Left ventricle myocardium superior (tissue), 1 donor: ENCODE data around the gene DNAAF3. TPM values are rescaled to one million over a fixed set of nuclear protein-coding genes. Genes with fewer than 3 reads are reported as not detected.
A peak's percentile ranks its signal among the peaks of the same experiment; 100 is the strongest.

ENCODE experiments used
- ATAC-seq: fragments of 200-7000 bp; cut with Tn5 transposase; one replicate; pipeline ENCODE4 v1.9.1; 2020; ENCODE audit warnings: mild to moderate bottlenecking, moderate library complexity
- DNase-seq: peaks from one replicate; pipeline ENCODE4 v3.0.0-alpha.2; 2020
- intact Hi-C: fragments of 100-400 bp; cut with micrococcal nuclease; formaldehyde crosslinking; loops from one replicate; pipeline ENCODE4 v1.11.0; 2022
- total RNA-seq: library from RNA; stranded (reverse); fragmentation: NEBNext Ultra II Directional; extraction: Animal tissue kit (Norgen Biotek cat#: 25700); gene quantifications from one replicate; pipeline ENCODE4 v1.2.1, GENCODE V29; 2021
- donor health status: DM: no; HTN: yes; CAD: no; lungs with severe emphysema.

DNAAF3 gene
- total RNA-seq, 1 donor from 2014 or later, result 0.87 TPM

DNA sequence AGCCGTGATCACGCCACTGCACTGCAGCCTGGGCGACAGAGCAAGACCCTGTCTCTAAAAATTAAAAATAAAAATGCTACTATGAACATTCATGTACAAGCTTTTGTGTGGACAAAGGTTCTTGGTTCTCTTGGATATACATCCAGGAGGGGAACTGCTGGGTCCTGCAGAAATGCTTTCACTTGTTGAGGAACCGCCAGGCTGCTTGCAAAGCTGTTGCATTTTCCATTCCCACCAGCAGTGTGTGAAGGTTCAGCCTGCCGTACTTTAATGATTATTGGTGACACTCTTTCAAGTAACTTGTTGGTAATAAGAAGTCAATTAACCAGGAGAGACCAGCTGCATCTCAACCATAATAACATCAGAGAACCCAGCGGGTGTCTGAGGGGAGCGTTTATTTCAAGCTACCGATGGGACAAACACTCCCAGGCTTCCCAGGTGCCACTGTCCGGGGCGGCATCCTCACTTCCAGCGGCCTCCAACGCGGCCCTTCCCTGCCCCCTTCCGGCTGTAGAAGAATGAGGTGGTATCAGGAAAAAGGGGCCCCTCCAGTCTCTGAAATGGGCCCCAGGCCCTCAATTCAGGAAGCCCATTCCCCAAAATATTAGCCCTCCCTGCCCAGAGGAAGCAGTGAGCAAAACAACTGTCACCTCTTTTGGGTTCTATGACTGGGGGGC lies 33.8 kb downstream of the DNAAF3 start:
- peak; percentile 9 for ATAC-seq
- no peak for DNase-seq
- intact Hi-C loops, result no loop called here

DNA sequence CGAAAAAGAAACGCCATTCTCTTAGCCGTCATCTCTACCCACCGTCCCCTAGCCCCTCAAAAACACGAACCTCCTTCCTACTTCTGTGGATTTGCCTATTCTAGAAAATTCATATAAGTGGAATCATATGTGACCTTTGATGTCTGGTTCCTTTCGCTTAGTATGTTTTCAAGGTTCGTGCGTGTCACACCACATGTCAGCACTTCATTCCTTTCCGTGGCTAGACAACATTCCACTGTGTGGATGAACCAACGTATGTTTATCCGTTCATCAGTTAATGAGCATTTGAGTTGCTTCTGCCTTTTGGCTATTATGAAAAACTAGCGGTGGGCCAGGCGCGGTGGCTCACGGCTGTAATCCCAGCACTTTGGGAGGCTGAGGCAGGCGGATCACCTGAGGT lies 35.0 kb downstream of the DNAAF3 start:
- no peak for DNase-seq
- intact Hi-C loops, result no loop called here
- no peak for ATAC-seq

DNA sequence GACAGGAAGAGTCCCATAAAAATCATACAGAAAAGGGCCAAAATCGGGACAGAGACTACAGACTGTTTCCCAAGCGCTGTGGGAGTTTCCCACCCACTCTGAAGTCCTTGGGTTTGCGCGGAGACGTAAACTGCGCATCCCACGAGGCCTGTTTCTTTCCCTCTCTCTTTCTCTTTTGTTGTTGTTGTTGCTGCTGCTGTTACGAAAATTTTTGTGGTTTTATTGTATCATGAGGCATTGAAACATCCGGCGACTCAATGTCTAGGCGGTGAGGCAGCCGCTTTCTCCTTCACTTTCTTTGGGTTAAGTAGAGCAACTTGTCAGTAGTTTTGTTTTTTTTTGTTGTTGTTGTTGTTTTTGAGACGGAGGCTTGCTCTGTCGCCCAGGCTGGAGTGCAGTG lies 47.4 kb downstream of the DNAAF3 start:
- DNase-seq (no peak), ATAC-seq (no peak)
- intact Hi-C loops, result no loop called here

DNA sequence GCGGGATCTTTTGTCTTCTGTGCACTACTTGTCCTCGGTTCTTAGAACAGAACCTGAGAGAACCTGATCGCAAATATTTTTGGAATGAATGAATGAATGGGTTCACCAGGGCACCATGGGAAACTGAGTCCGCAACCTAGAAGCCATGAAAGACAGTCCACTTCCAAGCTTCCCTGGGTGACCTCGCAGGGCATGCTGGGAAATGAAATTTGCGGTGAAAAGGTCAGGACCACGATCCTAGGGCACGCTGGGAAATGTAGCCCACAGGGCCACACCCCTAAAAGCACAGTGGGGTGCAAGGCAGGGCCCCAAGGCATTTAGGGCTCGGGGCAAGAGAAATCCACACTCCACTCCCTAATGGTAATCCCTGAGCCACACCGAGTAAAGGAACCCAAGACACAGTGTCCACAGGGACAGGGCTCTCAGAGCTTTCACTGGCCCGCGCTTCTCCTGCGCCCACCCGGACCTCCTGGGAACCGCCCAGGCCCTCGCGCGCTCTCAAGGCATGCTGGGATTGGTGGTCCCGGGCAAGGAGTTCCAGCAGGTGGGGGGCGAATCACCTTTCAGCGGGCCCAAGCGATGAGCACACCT lies 47.9 kb downstream of the DNAAF3 start:
- DNase-seq, result peak; percentile 70
- ATAC-seq, result peak; percentile 27
- intact Hi-C loops, result no loop called here

DNA sequence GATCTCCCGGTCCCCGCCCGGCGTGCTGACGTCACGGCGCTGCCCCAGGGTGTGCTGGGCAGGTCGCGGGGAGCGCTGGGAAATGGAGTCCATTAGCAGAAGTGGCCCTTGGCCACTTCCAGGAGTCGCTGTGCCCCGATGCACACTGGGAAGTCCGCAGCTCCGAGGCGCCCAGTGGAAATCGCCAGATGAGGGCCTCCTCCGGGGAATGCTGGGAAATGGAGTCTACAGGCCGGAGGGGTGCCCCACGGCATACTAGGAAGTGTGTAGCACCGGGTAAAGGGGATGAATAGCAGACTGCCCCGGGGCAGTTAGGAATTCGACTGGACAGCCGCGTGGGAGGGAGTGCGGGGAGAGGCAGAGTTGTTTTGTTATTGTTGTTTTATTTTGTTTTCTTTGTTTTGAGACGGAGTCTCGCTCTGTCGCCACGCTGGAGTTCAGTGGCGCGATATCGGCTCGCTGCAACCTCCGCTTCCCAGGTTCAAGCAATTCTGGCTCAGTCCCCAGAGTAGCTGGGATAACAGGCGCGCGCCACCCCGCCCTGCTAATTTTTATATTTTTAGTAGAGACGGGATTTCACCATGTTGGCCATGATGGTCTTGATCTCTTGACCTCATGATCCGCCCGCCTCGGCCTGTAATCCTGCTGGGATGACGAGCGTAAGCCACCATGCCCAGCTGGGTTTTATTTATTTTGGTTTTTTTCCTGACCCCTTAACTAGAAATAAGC lies 48.6 kb downstream of the DNAAF3 start:
- ATAC-seq (peak; percentile 76), DNase-seq (peak; percentile 100)
- intact Hi-C loops, result no loop called here

DNA sequence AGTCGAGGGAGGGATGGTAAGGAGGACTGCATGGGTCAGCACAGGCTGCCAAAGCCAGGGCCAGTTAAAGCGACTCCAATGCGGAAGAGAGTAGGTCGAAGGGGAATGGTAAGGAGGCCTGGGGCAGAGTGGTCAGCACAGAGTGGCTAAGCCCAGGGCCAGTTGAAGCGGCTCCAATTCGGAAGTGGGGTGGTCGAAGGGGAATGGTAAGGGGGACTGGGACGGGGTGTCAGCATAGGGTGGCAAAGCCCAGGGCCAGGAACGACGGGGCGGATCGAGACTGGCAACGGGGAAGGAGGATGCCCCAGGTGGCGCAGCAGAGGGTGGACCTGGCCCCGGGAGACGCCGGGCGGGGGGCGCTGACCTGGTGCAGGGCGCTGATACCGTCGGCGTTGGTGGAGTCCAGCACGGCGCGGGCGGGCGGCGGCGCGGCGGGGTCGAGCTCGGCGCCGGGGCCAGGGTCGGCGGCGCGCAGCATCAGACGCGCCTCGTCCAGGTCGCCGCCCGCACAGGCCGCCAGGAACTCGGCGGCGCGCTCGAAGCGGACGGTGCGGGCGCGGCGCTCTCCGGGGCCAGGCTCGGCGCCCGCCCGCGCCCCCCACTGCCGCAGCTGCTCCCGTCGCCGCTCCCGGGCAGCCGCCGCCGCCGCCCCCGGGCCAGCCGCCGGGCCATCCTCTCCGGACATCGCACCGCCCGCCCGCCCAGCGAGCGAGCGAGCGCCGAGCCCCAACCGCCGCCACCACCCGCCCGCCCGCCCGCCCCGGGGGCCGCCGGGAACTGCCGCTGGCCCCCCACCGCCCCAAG lies 49.4 kb downstream of the DNAAF3 start, which contains the start of gene PPP1R12C:
Gene PPP1R12C, minus strand, starts transcription at position 779 of the 804 bp plus-strand sequence. Its CDS starts 94 bp downstream, at position 685.
- ATAC-seq (no peak), DNase-seq (peak; percentile 65)
- intact Hi-C loops, result no loop called here

DNA sequence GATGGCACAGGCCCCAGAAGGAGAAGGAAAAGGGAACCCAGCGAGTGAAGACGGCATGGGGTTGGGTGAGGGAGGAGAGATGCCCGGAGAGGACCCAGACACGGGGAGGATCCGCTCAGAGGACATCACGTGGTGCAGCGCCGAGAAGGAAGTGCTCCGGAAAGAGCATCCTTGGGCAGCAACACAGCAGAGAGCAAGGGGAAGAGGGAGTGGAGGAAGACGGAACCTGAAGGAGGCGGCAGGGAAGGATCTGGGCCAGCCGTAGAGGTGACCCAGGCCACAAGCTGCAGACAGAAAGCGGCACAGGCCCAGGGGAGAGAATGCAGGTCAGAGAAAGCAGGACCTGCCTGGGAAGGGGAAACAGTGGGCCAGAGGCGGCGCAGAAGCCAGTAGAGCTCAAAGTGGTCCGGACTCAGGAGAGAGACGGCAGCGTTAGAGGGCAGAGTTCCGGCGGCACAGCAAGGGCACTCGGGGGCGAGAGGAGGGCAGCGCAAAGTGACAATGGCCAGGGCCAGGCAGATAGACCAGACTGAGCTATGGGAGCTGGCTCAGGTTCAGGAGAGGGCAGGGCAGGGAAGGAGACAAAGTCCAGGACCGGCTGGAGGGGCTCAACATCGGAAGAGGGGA lies 50.1 kb downstream of the DNAAF3 start:
- intact Hi-C loops, result no loop called here
- ATAC-seq, result peak; percentile 27

DNA sequence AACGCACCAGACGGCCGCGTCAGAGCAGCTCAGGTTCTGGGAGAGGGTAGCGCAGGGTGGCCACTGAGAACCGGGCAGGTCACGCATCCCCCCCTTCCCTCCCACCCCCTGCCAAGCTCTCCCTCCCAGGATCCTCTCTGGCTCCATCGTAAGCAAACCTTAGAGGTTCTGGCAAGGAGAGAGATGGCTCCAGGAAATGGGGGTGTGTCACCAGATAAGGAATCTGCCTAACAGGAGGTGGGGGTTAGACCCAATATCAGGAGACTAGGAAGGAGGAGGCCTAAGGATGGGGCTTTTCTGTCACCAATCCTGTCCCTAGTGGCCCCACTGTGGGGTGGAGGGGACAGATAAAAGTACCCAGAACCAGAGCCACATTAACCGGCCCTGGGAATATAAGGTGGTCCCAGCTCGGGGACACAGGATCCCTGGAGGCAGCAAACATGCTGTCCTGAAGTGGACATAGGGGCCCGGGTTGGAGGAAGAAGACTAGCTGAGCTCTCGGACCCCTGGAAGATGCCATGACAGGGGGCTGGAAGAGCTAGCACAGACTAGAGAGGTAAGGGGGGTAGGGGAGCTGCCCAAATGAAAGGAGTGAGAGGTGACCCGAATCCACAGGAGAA lies 50.9 kb downstream of the DNAAF3 start:
- DNase-seq (no peak), ATAC-seq (peak; percentile 5)
- intact Hi-C loops, result no loop called here

More for the DNA sequence above, 50.1 kb downstream of the DNAAF3 start:
- DNase-seq, result peak; percentile 78

DNA sequence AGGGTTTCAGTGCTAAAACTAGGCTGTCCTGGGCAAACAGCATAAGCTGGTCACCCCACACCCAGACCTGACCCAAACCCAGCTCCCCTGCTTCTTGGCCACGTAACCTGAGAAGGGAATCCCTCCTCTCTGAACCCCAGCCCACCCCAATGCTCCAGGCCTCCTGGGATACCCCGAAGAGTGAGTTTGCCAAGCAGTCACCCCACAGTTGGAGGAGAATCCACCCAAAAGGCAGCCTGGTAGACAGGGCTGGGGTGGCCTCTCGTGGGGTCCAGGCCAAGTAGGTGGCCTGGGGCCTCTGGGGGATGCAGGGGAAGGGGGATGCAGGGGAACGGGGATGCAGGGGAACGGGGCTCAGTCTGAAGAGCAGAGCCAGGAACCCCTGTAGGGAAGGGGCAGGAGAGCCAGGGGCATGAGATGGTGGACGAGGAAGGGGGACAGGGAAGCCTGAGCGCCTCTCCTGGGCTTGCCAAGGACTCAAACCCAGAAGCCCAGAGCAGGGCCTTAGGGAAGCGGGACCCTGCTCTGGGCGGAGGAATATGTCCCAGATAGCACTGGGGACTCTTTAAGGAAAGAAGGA lies 51.8 kb downstream of the DNAAF3 start:
- intact Hi-C loops, result no loop called here
- ATAC-seq, result no peak

DNA sequence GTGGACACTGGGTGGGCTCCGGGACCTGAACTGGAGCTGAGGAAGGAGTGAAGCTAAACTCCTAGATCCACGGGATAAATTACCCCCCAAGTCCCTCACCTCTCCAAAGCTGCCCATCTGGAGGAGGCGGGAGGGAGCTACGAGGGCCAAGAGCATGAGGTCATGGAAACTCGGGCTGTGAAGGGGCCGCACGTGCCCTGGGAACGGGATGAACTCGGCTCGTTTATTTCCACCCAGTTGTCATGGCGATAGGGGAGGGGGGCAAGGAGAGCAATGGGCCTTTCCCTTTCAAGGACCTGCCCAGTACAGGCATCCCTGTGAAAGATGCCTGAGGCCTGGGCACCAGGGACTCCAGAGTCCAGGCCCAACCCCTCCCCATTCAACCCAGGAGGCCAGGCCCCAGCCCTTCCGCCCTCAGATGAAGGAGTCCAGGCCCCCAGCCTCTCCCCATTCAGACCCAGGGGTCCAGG lies 52.8 kb downstream of the DNAAF3 start:
- intact Hi-C loops, result no loop called here
- ATAC-seq, result peak; percentile 66

More for the DNA sequence above, 51.8 kb downstream of the DNAAF3 start:
- no peak for DNase-seq

DNA sequence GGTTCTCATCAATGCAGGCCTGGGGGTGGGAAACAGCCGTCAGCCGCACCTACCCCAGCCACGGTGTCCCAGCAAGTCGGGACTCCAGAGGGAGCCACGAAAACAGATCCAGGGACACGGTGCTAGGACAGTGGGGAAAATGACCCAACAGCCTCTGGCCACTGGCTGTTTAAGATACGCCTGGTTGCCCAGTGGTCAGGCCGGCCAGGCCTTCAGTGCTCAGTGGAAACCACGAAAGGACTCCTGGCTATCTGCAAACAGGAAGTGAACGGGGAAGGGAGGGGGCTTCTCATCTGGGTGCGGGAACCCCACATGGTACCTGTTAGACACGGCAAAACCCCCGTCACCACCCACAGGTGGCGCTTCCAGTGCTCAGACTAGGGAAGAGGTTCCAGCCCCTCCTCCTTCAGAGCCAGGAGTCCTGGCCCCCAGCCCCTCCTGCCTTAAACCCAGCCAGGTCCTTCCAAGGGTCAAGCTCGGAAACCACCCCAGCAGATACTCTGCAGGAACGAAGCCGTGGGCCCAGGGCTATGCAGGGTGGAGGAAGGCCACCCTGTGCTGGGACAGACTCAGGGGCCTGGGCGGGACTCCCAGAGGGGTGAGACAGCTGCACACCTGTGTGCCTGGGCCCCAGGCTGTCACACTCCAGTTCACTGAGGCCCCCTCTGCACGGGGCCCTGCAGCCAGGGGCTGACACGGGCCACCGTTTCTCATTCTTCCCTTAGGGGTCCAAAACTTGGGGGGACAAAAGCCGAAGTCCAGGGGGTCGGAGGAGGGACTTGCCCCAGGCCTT lies 53.4 kb downstream of the DNAAF3 start:
- DNase-seq, result no peak
- peak; percentile 4 for ATAC-seq
- intact Hi-C loops, result no loop called here

More for the DNA sequence above, 52.8 kb downstream of the DNAAF3 start:
- DNase-seq, result peak; percentile 93

DNA sequence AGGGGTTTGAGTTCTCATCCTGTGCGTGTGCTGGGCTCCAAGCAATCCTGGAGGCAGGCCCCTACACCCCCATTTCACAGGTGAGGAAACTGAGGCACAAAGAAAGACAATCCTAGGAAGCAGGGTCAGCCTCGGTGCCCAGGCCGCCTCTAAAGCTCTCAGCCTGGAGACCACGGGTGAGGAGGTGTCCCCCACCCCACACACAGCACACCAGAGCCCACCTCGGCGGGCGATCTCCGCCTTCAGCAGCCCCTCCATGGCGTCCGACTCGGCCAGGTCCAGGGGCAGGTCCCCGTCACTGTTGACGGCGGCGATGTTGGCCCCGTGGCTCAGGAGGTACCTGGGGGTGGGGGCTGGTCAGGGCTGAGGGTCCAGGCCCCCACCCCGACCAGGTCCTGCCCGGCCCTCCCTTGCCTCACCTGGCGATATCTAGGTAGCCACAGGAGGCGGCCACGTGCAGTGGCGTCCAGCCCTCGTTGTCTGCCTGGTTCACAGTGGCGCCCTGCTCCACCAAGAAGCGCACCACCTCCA lies 54.1 kb downstream of the DNAAF3 start:
- intact Hi-C loops, result no loop called here
- DNase-seq (no peak), ATAC-seq (no peak)

DNA sequence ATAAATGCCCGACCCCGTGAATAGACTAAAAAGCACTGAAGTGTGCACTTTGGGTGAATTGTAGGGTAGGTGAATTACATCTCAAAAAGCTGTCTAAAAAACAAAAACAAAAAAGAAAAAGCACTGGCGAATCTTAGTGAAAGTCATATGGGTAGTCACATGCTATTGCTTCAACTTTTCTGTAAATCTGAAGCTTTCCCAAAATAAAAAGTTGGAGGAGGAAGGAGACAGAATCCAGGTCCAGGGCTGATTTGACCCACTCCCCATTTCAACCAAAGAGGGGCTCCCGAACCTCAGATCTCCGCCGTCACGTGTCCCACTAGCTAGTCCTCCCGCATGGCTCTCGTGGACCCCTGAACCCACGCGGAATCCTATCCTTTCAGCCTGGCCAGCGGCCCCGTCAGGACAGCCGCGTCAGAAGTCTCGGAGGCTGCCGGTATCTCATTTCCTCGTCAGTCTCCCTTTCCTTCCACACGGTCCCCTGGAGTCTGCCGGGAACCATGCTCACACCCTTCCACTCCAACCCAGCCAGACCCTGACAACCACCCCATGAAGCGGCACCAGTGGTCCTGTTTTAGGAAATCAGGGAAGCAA lies 55.1 kb downstream of the DNAAF3 start:
- intact Hi-C loops, result no loop called here
- DNase-seq (no peak), ATAC-seq (no peak)

DNA sequence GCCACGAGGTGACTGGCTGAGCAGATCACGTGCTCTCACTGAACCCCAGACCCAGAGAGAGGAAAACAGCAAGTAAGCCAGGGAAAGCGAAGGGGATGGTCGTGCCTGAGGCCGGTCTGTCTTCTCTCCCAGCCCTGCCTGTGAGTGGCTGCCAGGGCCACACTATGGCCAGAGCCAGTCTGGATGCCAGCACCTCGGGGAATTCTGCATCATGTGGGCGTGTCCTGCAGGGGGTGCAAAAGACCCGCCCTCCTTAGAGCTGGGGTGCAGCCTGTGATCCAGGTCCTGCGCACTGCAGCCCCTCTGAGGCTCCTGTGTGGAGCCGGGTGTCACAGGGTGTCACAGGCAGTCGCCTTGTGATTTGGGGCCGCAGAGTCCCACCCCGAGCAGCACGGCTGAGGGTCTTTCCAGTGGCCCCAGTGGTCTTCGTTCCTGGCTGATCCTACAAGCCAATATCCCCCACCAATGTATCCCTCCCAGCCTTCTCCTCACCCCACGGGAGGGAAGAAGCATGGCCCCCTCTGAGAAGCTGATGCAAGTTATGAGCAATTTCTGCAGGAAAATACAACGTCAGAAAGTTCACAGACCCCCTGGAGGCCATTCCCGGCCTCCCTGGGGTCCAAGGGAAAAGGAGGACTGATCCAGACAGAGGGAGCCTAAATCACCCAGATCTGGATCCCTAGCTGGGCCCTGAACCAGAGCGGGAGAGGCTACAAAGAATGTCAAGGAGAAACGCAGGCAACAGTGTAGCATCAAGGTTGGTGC lies 56.7 kb downstream of the DNAAF3 start:
- ATAC-seq (no peak), DNase-seq (no peak)
- intact Hi-C loops, result no loop called here
